Activated B cell treated with CpG ODN at 0.5 μM for 24 hours (primary cell): ENCODE measurements around the gene PHKA1. TPM values are rescaled to one million over a fixed set of nuclear protein-coding genes. Genes with fewer than 3 reads are reported as not detected.

Source experiments
- ATAC-seq: fragments of 200-7000 bp; cut with Tn5 transposase; one replicate; pipeline ENCODE4 v1.10.0; 2021; ENCODE audit warnings: low read depth, mild to moderate bottlenecking, moderate library complexity
- CTCF ChIA-PET: fragments of 350-600 bp; sonication (Branson Sonifier 250); formaldehyde crosslinking; loops from one replicate; lab custom pipeline; 2021; ENCODE audit warnings: antibody characterized with exemption; lab: Charles Lee
- POLR2A ChIA-PET: fragments of 350-600 bp; sonication (Branson Sonifier 250); formaldehyde crosslinking; loops from one replicate; lab custom pipeline; 2021; ENCODE audit warnings: antibody characterized with exemption; lab: Charles Lee
- DNase-seq: peaks from one replicate; pipeline ENCODE4 v3.0.0; 2022
- H3K27ac Mint-ChIP-seq: one replicate; pipeline ENCODE4 v1.8.0; 2020; ENCODE audit warnings: mixed read lengths
- H3K27me3 Mint-ChIP-seq: one replicate; pipeline ENCODE4 v1.8.0; 2021; ENCODE audit warnings: mixed read lengths
- H3K36me3 Mint-ChIP-seq: one replicate; pipeline ENCODE4 v1.8.0; 2021; ENCODE audit warnings: low read depth, mixed read lengths
- H3K4me1 Mint-ChIP-seq: one replicate; pipeline ENCODE4 v1.8.0; 2021; ENCODE audit warnings: mixed read lengths
- H3K4me3 Mint-ChIP-seq: one replicate; pipeline ENCODE4 v1.8.0; 2020; ENCODE audit warnings: mild to moderate bottlenecking, mixed read lengths
- H3K9me3 Mint-ChIP-seq: one replicate; pipeline ENCODE4 v1.8.0; 2020; ENCODE audit warnings: mixed read lengths
- CTCF ChIP-seq: fragments of 200-600 bp; IDR thresholded peaks from one replicate; pipeline ENCODE4 v1.8.0; 2022; ENCODE audit warnings: antibody characterized with exemption, mild to moderate bottlenecking
- intact Hi-C: fragments of 100-400 bp; cut with micrococcal nuclease; formaldehyde crosslinking; loops from one replicate; pipeline ENCODE4 v1.15.1; 2024
- total RNA-seq: library from RNA; stranded (reverse); gene quantifications from 2 replicates; pipeline ENCODE4 v1.2.3, GENCODE V29; 2022

PHKA1 gene
- total RNA-seq, 1 donor from 2014 or later, result not detected

GRCh38 chrX:72705814-72706213 lies 8.3 kb downstream of the PHKA1 start:
- H3K27ac Mint-ChIP-seq, result no peak overlapping the region
- no peaks in the 10 kb centered on the region for H3K27me3 Mint-ChIP-seq
- H3K4me3 Mint-ChIP-seq, result no peak overlapping the region
- ChIA-PET CTCF (no interaction called here), POLR2A (no interaction called here)
- no peak for ATAC-seq
- intact Hi-C loops, result no loop called here
- H3K4me1 Mint-ChIP-seq, result no peaks in the 10 kb centered on the region
- DNase-seq, result no peak
- H3K36me3 Mint-ChIP-seq, result no peaks in the 10 kb centered on the region
- no peak for TF ChIP-seq CTCF
- H3K9me3 Mint-ChIP-seq, result no peaks in the 10 kb centered on the region

DNA sequence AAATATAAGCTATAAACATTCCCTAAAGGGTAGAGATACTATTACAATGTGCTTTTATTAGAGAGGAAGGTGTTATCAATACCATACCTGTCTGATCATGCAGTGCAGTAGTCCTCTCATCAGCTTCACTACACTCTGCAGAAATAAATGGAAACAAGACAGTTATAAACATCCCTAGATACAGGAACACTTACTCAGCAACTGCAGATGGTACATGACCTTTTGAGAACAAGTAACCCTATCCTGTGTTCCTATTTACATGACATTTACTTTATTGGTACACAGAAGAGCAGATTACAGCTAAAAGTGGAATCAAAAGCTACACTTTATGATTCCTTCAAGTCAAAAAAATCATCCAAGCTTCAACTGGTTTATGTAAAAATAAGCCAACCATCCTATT lies 9.0 kb downstream of the PHKA1 start:
- ChIA-PET POLR2A (no interaction called here), CTCF (no interaction called here)
- Mint-ChIP-seq H3K9me3 (no peaks in the 10 kb centered on the region), H3K4me1 (no peaks in the 10 kb centered on the region), H3K4me3 (no peak overlapping the region), H3K27ac (no peak overlapping the region), H3K36me3 (no peaks in the 10 kb centered on the region), H3K27me3 (no peaks in the 10 kb centered on the region)
- DNase-seq (no peak), ATAC-seq (no peak)
- TF ChIP-seq CTCF, result no peak
- intact Hi-C loops, result no loop called here

DNA sequence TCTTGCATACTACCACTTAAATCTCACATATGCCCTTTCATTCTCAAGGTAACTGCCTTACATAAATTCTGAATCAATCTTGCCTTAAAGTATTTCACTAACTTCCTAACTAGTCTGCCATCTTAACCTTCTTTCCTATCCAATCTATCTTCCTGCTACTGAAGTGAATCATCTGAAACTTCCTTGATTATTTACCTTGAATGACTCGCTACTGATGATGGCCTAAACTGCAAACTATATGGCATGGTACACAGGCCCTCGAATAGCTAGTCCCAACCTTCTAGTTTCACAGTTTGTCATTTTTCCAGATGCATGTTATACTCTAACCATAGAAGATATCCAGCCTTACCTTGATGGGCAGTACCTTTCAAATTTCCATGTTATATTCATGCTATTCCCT lies 19.9 kb downstream of the PHKA1 start:
- Mint-ChIP-seq H3K27ac (no peak overlapping the region), H3K4me3 (no peak overlapping the region), H3K4me1 (no peaks in the 10 kb centered on the region), H3K27me3 (no peaks in the 10 kb centered on the region), H3K9me3 (no peaks in the 10 kb centered on the region), H3K36me3 (no peaks in the 10 kb centered on the region)
- intact Hi-C loops, result no loop called here
- TF ChIP-seq CTCF, result no peak
- ATAC-seq (no peak), DNase-seq (no peak)
- ChIA-PET POLR2A (no interaction called here), CTCF (no interaction called here)

GRCh38 chrX:72693477-72693876 lies 20.6 kb downstream of the PHKA1 start:
- DNase-seq (no peak), ATAC-seq (no peak)
- H3K27me3 Mint-ChIP-seq, result no peaks in the 10 kb centered on the region
- no peaks in the 10 kb centered on the region for H3K4me1 Mint-ChIP-seq
- H3K27ac Mint-ChIP-seq, result no peak overlapping the region
- intact Hi-C loops, result no loop called here
- no peak overlapping the region for H3K4me3 Mint-ChIP-seq
- ChIA-PET POLR2A (no interaction called here), CTCF (no interaction called here)
- H3K36me3 Mint-ChIP-seq, result no peaks in the 10 kb centered on the region
- no peak for TF ChIP-seq CTCF
- no peaks in the 10 kb centered on the region for H3K9me3 Mint-ChIP-seq

DNA sequence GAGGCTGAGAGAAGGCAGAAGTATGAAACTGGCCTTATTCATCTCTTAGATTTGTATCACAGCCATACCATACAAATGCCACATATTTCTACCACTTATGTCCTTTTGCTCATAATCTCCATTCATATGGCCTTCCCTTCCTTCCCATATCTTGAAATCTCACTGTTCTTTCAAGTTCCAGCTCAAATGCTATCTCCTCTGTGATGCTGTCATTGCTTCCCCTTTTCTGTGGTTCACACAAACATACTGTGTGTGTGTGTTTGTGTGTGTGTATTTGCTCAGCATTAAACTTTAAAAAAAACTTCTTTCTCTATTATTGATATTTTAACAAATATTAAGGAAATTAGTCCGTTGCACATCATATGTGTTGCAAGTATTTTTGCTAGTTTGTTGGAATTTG lies 26.7 kb downstream of the PHKA1 start:
- intact Hi-C loops, result no loop called here
- Mint-ChIP-seq H3K27ac (no peak overlapping the region), H3K9me3 (no peaks in the 10 kb centered on the region), H3K36me3 (no peaks in the 10 kb centered on the region), H3K27me3 (no peaks in the 10 kb centered on the region), H3K4me1 (no peaks in the 10 kb centered on the region), H3K4me3 (no peak overlapping the region)
- ChIA-PET CTCF (no interaction called here), POLR2A (no interaction called here)
- ATAC-seq (no peak), DNase-seq (no peak)
- no peak for TF ChIP-seq CTCF
